GM21576 (cell line): Measurements from ENCODE around the gene TBX1.
"Not testable (repeated sequence)": the region's sequence is repeated elsewhere in the genome, so short reads cannot be mapped to it uniquely, and the experiment has no call there.

ENCODE experiments used
- ATAC-seq: cut with Tn5 transposase; IDR thresholded peaks from one replicate; pipeline ENCODE4 v1.9.1; 2021; ENCODE audit warnings: mild to moderate bottlenecking, moderate library complexity; ENCODE audit not compliant: unreplicated experiment

Gene TBX1

DNA sequence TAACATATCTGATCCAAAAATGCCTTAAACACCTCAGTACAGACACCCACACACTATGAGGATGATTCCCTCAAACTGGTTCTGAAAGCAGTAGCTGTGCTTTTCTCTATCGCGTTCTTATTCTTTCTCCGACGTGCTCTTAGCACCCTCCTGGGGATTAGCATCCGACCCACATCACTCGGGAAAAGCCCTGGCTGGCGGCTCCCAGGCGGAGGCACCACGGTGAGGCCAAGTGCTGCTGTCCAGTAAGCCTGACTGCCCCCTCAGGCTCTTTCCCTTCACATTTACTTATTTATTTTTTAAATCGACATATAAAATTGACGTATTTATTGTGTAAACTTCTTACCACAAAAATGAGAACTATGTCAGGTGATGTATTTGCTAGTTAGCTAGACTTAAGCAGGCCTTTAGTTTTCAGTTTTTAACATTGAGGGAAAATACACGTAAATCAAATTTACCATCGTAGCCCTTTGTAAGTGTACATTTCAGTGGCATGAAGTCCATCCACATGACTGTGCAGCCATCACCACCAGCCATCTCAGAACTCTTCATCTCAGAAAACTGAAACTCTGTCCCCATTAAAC lies 19.2 kb downstream of the TBX1 start:
- ATAC-seq: no peak

DNA sequence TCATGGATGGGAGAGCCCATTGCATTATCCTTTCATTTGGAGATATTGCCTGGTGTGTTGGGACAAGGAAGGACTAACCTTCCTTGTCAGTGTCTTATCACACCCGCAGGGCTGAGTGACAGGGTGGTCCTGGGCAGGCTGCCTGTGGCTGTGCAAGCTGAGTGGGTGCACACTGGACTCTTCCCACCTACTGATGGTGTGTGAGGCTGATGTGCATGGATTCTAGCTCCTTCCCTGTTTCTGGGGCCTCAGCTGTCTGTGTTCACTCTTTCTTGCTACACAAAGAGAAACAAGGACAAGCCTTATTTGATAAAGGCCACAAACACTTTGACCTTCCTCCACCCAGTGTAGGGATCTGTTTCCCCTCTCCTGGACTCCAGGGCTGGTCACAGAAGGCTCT lies 22.0 kb downstream of the TBX1 start:
- ATAC-seq: no peak

DNA sequence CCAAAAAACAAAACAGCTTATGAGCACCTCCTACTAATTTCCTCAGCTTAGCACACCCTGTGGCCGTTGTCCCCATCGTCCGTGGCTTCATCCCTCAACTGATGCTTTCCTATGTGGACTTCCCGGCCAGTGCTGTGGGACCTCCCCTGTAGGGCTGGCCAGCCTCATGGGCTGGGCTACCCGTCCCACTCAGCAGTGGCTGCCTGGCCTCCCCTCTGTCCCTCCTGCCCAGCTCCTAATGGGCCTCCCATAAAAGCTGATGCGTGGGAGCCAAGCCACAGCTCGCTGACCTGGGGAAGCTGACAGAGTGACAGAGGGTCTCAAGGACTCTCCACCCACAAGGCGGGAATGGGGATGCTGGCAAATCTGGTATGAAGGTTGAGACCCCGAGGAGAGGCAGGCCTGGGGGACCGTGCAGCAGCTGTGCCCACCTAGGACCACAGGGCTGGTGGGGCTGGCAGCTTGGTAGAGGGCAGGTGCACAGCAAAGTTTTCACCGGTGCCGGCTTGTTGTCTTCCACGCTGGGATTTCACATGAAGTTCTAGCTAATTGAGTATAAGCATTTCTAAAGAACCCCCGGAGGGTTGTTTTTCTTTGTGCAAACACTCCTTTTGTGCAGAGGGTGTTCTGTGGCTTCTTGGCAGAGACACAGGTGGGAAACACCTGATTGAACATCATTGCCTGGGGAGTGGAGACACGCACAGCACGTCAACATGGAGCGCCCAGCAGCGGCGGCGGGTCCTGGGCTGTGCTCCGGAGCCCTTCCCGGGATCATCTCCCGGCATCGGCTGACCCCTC lies 23.2 kb downstream of the TBX1 start:
- ATAC-seq: no peak

DNA sequence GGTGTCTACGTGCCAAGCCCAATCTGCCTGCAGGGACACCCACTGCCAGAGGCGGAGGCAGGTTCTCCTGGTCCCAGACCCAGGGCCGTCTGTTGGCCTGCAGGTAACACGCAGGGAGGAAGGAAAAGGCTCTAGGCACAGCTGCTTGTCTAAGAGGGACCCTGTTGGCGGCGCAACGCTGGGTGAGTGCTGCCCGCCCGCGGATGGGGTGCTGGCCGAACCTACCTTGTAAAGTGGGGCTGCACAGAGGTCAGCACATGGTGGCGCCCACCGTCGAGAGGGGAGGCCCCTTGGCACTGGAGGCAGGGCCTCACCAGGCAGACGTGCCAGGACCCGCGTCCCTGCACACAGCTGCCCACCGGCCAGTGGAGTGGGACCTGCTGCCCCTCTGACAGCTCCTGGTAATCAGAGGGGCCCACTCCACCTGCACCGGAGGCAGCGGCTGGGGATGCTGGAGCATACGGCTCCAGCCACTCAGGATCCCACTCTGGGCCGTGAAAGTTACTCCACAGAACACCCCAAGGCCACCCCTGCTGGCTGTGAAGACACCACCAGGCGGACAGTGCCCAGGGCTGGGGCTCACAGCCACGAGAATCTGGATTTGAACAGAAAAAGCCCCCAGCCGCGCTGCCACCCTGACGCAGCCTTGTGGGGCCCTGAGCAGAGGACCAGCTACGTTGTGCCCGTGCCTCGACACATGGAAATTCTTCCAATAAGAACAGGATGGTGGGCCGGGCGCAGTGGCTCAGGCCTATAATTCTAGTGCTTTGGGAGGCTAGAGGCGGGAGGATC lies 24.0 kb downstream of the TBX1 start:
- ATAC-seq: no peak

DNA sequence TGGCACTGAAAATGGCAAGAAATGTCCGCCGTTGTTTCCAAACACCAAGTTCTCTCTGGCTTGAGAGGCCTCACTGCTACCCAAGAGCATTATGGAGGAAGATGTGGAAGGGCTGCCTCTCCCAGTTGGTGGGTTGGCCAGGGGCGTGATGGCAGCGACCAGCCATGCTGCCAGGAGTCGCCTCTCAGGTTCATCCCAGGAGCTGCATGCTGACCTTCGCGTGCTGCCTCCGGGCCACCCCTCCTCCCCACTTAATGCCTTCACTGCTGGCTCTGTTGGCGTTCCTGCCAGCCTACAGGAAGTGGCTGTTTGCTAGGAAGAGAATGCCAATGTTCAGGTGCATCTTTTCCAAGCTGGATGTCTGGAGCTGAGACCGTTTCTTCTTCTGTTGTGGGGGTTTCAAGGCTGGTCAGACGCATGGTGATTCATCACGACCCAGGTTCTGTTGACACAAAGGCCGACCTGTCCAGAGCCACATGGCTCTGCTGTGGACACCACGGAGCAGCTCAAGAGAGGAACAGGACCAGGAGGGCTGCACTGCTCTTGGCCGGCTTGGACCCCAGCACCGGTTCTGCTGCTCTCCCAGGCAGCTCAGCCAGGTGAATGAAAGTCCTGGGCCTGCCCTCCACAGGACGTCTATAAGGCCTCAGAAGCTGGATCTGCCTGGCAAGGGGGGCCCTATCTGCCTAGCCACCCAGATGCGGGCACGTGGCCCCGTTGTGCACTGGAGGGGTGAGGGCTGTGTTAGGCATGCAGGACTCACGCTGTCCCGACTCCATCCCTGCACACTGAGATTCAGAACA lies 25.1 kb downstream of the TBX1 start:
- ATAC-seq: no peak

DNA sequence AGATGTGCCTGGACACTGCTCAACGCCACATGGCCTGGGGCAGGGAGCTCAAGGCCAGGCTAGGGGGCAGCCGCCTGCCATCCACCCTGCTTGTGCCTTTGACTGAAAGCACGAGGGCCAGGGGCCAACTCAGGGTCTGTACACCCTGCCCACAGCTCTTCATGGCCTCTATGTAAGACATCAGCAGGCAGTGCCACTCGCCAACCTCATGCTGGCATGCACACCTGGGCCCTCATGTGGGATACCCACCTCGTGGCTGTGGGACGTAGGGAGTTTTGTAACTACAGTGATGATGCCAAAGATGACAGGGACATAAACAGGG lies 25.6 kb downstream of the TBX1 start:
- no peak for ATAC-seq

DNA sequence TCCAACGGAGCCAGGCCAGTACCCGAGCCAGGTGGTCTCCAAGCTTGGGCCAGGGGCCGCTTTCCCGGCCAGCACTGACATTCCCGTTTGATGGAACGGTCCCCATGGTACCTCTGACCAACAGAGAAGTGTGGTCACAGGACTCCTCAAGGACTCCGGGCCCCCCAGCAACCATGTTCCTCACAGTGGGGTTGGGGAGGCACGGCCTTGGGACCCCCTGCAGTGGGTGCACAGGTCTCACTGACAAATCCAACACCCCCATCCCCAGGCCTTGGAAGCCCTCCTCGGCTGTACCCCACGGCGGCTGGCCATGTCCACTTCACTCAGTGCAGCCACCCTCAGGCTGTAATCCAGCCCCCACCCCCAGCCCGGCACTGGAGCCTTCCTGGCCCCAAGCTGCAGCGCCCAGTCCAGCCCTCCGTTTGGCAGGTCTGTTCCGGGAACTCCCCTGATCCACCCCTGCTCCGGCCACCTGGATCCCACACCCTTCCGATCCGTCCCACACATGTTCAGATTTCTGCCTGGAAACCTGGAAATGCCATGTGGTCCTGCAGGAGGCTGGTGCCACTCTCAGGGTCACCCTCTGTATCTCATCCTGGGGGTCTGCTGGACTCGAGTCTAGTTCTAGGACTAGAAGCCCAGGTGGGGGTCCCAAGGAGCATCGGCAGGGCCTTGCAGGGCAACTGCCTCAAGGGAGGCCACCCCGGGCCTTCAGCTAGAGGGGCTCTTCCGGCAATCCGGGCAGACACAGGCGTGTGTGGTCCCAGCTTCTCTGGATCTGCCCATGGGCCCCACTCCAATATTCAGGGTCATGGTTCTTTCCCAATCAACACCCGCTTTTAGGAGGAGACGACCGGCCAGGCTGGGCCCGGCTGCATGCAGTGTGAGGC lies 26.6 kb downstream of the TBX1 start:
- ATAC-seq: no peak

DNA sequence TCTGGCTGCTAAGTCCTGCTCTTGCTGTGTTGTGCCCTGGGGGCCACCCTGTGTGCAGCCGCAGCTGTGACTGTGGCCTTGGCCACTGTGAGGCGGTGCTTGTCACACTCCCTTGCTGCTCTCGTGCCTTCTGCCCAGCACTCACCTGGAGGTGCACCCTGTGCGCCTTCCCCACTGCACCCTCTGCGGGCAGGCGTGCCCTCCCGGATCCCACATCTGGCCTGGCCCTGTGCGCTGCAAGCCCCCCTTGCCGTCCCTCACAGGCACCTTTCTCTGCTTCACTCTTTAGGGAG lies 27.2 kb downstream of the TBX1 start:
- ATAC-seq: no peak

DNA sequence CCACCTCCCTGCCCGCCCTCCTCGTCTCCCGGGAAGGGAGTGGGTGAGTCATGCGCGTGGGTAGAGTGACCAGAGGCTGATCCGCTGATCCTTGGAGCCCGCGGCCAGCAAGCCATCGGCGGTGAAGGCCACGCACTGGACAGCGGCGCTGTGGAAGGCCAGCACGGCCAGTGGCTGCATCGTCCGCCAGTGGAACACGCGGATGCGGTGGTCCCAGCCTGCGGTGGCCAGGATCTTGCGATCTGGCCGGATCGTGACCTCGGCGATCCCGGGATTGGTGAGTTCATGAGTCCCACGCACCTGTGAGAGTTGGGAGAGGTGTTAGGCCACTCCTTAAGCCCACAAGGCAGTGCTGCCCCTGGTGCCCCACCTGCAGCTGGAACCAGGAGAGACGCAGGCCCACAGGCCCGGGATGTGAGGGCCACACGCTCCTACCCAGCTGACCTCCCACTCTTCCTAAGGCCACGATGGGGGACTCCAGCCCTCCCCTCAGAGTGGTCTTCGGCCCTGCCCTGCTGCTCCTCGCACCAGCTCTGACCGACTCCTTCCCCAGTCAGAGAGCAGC lies 28.2 kb downstream of the TBX1 start:
- no peak for ATAC-seq

DNA sequence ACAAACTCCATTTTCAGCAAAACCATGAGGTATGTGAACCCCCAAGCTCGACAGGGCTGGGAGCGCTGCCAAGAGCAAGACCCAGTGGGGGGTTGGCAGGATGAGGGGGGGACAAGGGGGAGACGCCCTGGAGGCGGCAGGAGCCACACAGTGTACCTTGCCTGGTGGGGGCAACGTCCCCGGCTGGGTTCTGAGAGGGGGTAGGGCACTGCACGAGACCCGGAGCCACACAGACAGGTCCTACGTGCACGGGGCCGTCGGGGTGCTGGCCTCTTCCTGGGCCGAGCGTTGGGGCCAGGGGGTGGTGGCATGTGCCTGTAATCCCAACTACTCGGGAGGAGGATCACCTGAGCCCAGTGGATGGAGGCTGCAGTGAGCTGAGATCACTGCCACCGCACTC lies 28.8 kb downstream of the TBX1 start:
- ATAC-seq: no peak

DNA sequence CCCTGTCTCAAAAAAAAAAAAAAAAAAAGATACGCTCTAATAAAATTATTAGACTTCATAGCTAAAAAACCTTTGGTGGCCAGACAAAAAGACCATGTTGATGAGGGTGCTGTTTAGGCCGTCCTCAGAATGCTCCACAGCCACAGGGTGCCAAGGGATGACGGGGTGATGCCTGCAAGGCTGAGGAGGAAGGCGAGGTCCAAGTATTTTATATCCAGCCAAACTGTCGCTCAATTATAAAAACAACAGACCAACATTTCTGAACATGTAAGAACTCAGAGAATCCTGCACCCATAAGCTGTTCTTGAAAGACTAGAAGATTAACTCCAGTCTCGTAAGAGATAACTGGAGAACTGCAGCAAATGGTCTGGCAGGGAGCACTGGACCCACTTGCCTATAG lies 29.2 kb downstream of the TBX1 start:
- no peak for ATAC-seq

DNA sequence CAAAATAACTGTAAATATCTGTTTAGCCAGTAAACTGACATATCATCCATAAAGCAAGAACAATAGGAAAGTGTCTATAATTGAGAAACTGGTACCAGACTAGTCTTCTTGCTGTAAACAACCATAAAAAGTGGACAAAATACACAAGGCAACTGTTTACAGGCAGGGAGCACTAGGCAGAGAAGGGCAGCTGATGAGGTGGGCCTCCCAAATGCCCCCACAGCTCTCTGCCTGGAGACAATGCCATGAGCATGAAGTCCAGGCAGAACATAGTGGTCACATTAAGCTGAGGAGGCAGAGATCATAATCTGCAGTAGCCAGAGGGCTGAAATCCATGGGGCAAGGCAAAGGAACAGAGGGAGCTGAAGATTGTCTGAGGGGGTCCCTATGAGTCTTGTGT lies 30.7 kb downstream of the TBX1 start:
- ATAC-seq: no peak

DNA sequence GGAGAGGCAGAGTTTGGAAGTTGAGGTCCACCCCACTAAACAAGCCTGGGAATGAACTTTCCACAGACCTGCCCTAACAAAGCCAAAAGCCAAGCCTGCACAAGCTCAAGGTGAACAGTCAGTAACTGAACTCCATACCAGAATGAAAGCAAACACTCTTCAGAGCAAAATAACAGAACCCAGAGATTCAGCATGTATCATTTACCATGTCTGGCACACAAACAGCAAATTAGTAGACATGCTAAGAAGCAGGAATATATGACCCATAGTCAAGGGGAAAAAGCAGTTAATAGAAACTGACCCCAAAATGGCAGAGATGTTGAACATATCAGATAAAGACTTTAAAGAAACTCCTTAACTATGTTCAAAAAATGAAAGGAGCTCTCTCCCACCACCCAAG lies 31.3 kb downstream of the TBX1 start:
- no peak for ATAC-seq

DNA sequence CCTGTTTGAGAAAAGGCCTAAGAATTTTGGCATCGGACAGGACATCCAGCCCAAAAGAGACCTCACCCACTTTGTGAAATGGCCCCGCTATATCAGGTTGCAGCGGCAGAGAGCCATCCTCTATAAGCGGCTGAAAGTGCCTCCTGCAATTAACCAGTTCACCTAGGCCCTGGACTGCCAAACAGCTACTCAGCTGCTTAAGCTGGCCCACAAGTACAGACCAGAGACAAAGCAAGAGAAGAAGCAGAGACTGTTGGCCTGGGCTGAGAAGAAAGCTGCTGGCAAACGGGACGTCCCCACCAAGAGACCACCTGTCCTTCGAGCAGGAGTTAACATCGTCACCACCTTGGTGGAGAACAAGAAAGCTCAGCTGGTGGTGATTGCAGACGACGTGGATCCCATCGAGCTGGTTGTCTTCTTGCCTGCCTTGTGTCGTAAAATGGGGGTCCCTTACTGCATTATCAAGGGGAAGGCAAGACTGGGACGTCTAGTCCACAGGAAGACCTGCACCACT lies 31.9 kb downstream of the TBX1 start:
- not testable (repeated sequence) for ATAC-seq

DNA sequence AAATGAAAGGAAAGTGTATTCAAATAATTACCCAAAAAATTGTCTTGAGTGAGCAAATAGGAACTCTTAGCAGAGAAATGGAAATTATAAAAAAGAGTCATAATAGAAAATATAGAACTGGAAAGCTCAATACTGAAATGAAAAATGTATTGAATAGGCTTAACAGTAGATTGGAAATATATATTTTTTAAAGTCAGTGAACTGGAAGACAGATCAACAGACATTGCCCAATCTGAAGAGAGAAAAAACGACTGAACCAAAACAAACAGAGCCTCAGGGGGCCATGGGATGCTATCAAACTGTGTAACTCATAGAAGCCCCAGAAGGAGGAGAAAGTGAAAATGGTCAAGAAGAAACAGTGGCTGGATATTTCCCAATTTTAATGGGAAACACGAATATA lies 32.6 kb downstream of the TBX1 start:
- ATAC-seq: no peak

DNA sequence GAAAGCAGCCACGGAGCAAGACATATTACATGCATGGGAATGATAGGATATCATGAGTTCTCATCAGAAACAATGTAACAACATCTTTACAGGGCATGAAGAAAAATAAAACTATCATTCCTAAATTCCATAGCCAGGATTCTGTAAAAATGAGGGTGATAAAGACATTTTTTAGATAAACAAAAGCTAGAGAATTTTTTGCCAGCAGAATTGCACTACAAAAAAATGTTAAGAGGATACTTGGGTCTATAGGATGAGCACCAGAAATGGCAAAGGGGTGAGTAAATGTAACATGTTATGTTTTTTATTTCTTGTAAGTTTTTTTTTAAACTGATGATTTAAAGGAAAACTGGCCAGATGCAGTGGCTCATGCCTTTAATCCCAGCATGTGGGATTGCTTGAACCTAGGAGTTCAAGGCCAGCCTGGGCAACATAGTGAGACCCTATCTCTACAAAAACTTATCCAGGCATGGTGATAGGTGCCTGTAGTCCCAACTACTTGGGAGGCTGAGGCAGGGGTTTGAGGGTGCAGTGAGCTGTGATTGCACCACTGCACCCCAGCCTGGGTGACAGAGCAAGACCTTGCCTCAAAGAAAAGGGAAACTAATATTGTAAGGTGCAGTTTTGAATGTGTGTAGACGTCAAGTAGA lies 33.2 kb downstream of the TBX1 start:
- ATAC-seq: no peak

DNA sequence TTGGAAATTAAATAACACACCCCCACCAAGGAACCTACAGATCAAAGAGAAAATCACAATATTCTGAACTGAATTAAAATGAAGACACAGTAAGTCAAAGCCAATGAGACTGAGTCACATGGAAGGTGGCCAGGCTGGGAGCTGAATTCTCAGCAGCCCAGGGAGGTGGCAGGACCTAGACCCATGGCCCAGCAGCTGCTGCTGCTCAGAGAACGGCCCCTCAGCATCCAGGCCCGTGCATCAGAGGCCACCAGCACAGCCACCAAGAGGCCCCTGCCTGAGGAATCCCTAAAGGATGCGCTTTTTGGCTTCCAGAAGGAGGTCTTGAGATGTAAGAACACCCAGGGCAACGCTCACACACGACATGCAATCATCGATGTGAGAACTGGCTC lies 35.0 kb downstream of the TBX1 start:
- ATAC-seq: no peak

DNA sequence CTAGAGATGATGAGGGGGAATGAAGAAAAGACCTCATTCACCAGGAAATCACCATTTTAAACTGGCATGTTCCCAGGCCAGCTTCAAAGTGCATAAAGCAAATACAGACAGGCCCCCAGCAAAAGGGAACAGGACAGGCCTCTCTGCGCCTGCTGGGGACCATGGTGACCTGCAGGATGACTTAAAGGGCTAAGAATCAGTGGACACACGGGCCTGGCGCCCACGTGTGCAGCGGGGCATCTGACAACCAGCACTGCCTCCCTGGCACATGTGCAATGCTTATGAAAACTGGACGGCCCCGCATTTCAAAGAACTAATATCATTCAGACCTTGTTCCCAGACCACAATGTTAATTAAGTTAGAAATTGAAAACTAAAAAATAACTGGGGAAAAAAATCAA lies 35.6 kb downstream of the TBX1 start:
- ATAC-seq: no peak
